Thyroid gland (tissue), 4 donors: ENCODE results near the gene CTRL. TPM values are rescaled to one million over a fixed set of nuclear protein-coding genes. Genes with fewer than 3 reads are reported as not detected.

ENCODE experiments used
- DNase-seq, 2 donors: peaks; one replicate each; pipeline ENCODE4 v3.0.0-alpha.2; 2019
- H3K27ac ChIP-seq, 3 donors: fragments of 200-600 bp; sonication (generic); 1 replicate in 2 of 3; 2 replicates in 1 of 3; pipeline ENCODE4 v1.5.1; 2016 to 2019; ENCODE audit warnings: mild to moderate bottlenecking in 1 of 3, moderate library complexity in 1 of 3
- H3K27me3 ChIP-seq: fragments of 200-600 bp; sonication (generic); one replicate; pipeline ENCODE4 v1.5.1; 2019
- H3K36me3 ChIP-seq, 2 donors: fragments of 200-600 bp; sonication (generic); one replicate each; pipeline ENCODE4 v1.5.1; 2016 to 2019
- H3K4me1 ChIP-seq, 2 donors: fragments of 200-600 bp; sonication (generic); one replicate each; pipeline ENCODE4 v1.5.1; 2017 to 2019
- H3K4me3 ChIP-seq, 3 donors: fragments of 200-600 bp; sonication (generic); replicated peaks in 1 of 3; 1 replicate in 2 of 3; 2 replicates in 1 of 3; pipeline ENCODE4 v1.5.1; 2016; ENCODE audit warnings: mild to moderate bottlenecking in 1 of 3
- H3K9me3 ChIP-seq: fragments of 200-600 bp; sonication (generic); one replicate; pipeline ENCODE4 v1.5.1; 2017
- POLR2A ChIP-seq, 2 donors: fragments of 450-650 bp; IDR thresholded peaks; one replicate each; pipeline ENCODE4 v1.6.1; 2017; ENCODE audit warnings: antibody characterized with exemption in 2 of 2, mild to moderate bottlenecking in 2 of 2, moderate library complexity in 1 of 2
- WGBS, 2 donors: methylation state at CpG; one replicate each; pipeline ENCODE4 v1.1.5; 2017; 5-methylcytosine and 5-hydroxymethylcytosine counted together
- intact Hi-C: fragments of 100-400 bp; cut with DNase I; formaldehyde crosslinking; loops from one replicate; pipeline ENCODE4 v1.15.1; 2023
- total RNA-seq, 4 donors: library from RNA; depleted of rRNA; stranded (reverse); fragments of >200 nt; gene quantifications; one replicate each; pipeline ENCODE4 v1.2.3, GENCODE V29; 2016
- TF ChIP-seq, protein P1 (sequence below), 6 experiments: fragments of 200-600 bp in 3 of 6; fragments of 450-650 bp in 3 of 6; sonication (generic) in 3 of 6; IDR thresholded peaks; one replicate each; pipeline ENCODE4 v1.5.1; 2016 to 2019; ENCODE audit warnings: antibody characterized with exemption in 6 of 6, mild to moderate bottlenecking in 2 of 6, inconsistent platforms in 1 of 6, moderate library complexity in 1 of 6

The CTRL gene
- total RNA-seq, 4 donors from 2014 or later, result 0.34 to 0.94 TPM; not detected in 2

DNA sequence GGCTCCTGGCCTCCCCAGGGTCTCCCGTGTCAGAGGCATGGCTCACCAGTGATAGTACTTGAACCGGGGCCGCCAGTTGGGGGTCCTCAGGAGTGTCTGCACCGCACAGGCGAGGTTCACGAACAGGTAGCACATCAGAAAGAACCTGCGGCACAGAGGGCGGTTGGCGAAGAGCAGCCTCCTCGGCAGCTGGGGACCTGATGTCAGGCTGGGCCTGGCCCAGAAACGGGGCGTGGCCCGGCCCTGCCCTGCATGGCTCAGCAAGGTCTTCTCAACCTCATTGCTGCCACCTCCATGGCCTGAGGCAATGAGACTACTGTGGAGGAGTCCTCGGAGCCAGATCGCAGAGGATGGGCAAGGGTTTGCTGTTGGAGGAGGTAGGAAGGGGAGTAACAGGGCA, 16.4 kb upstream of the CTRL start:
- DNase-seq, result no peak
- Histone ChIP-seq H3K4me1 (peaks cover 0 to 6% of the 10 kb centered on the region in 2 donors), H3K27ac (no peak overlapping the region), H3K4me3 (no peak overlapping the region), H3K9me3 (no peaks in the 10 kb centered on the region), H3K27me3 (no peaks in the 10 kb centered on the region), H3K36me3 (peaks cover 69 to 81% of the 10 kb centered on the region in 2 donors)
- TF ChIP-seq, protein P1, sequence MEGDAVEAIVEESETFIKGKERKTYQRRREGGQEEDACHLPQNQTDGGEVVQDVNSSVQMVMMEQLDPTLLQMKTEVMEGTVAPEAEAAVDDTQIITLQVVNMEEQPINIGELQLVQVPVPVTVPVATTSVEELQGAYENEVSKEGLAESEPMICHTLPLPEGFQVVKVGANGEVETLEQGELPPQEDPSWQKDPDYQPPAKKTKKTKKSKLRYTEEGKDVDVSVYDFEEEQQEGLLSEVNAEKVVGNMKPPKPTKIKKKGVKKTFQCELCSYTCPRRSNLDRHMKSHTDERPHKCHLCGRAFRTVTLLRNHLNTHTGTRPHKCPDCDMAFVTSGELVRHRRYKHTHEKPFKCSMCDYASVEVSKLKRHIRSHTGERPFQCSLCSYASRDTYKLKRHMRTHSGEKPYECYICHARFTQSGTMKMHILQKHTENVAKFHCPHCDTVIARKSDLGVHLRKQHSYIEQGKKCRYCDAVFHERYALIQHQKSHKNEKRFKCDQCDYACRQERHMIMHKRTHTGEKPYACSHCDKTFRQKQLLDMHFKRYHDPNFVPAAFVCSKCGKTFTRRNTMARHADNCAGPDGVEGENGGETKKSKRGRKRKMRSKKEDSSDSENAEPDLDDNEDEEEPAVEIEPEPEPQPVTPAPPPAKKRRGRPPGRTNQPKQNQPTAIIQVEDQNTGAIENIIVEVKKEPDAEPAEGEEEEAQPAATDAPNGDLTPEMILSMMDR (IDR thresholded peaks at IDR 0.05), result no peak
- no peak for TF ChIP-seq POLR2A (IDR thresholded peaks at IDR 0.05)
- intact Hi-C loops, result loop anchor here (5.0 kb wide), 1 partner anchor 406 kb away; no protein-coding TSS in a partner anchor
- 93 to 94% methylated on average over 15 of the region's 15 CpGs for WGBS, 2 donors

DNA sequence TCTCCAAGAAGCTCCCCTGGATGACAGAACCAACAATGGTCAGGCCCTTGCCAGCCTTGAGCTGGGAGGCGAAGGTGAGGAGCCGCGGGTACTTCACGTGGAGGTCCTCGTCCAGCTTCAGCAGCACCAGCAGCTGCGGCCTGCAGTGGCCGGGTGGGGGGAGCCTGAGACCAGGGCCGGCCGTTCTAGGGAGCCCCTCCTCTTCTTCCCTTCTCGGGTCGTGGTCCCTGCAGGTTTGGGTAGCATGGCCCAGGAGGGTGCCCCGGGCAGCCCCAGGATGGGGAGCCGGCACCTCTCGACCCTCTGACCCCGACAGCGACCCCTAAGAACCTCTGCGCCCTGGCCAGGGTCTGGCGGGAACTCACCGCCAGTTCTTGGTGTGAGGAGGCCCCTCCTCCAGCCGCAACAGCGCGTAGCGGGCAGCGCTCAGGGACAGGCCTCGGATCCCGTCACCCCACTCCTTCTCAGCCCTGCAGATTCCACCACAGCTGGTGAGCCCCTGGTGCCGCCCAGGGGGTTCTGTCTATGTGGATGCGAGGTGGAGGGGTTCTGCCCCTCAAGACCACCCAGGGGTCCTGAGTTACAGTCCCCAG, 15.4 kb upstream of the CTRL start:
- H3K9me3 ChIP-seq, result no peaks in the 10 kb centered on the region
- H3K4me1 ChIP-seq, result peaks cover 0 to 14% of the 10 kb centered on the region in 2 donors
- H3K27me3 ChIP-seq, result no peaks in the 10 kb centered on the region
- H3K4me3 ChIP-seq, result no peak overlapping the region
- DNase-seq, result no peak
- peaks cover 73 to 80% of the 10 kb centered on the region in 2 donors for H3K36me3 ChIP-seq
- TF ChIP-seq POLR2A (IDR thresholded peaks at IDR 0.05), result no peak
- TF ChIP-seq, protein P1 (IDR thresholded peaks at IDR 0.05), result no peak
- H3K27ac ChIP-seq, result no peak overlapping the region
- 90 to 97% methylated on average over 16 to 28 of the region's 28 CpGs for WGBS, 2 donors
- intact Hi-C loops, result loop anchor here (5.0 kb wide), 1 partner anchor 405 kb away; no protein-coding TSS in a partner anchor

GRCh38 chr16:67946128-67946569, 14.5 kb upstream of the CTRL start:
- no peak for TF ChIP-seq POLR2A (IDR thresholded peaks at IDR 0.05)
- TF ChIP-seq, protein P1 (IDR thresholded peaks at IDR 0.05), result no peak
- Histone ChIP-seq H3K4me1 (peaks cover 0 to 9% of the 10 kb centered on the region in 2 donors), H3K36me3 (peaks cover 70 to 71% of the 10 kb centered on the region in 2 donors), H3K4me3 (no peak overlapping the region), H3K9me3 (no peaks in the 10 kb centered on the region), H3K27ac (no peak overlapping the region), H3K27me3 (no peaks in the 10 kb centered on the region)
- WGBS, 2 donors, result 93 to 94% methylated on average over 9 to 20 of the region's 20 CpGs
- intact Hi-C loops, result loop anchor here (5.0 kb wide), 1 partner anchor 404 kb away; no protein-coding TSS in a partner anchor
- no peak for DNase-seq

GRCh38 chr16:67945392-67945933, 13.8 kb upstream of the CTRL start:
- H3K4me1 ChIP-seq, result peaks cover 0 to 9% of the 10 kb centered on the region in 2 donors
- intact Hi-C loops, result loop anchor here (5.0 kb wide), 1 partner anchor 403 kb away; no protein-coding TSS in a partner anchor
- TF ChIP-seq, protein P1 (IDR thresholded peaks at IDR 0.05), result no peak
- TF ChIP-seq POLR2A (IDR thresholded peaks at IDR 0.05), result no peak
- no peaks in the 10 kb centered on the region for H3K27me3 ChIP-seq
- DNase-seq, result no peak
- no peaks in the 10 kb centered on the region for H3K9me3 ChIP-seq
- no peak overlapping the region for H3K4me3 ChIP-seq
- no peak overlapping the region for H3K27ac ChIP-seq
- peaks cover 63 to 64% of the 10 kb centered on the region in 2 donors for H3K36me3 ChIP-seq
- 80 to 97% methylated on average over 16 to 24 of the region's 24 CpGs for WGBS, 2 donors
